RWPE1 (cell line): ENCODE measurements around the gene GRB10.

Experiments used
- CTCF ChIA-PET: fragments of 350-600 bp; sonication (Branson Sonifier 250); formaldehyde crosslinking; extraction: SDS; loops from one replicate; lab custom pipeline; 2021; lab: Yijun Ruan, JAX
- POLR2A ChIA-PET: fragments of 400-600 bp; formaldehyde crosslinking; extraction: SDS; loops from one replicate; lab custom pipeline; 2020; ENCODE audit warnings: antibody characterized with exemption; ENCODE audit not compliant: low non-redundant PET; lab: Yijun Ruan, JAX
- DNase-seq: peaks from one replicate; pipeline ENCODE4 v3.0.0; 2012; ENCODE audit warnings: low spot score
- H3K27ac ChIP-seq: fragments of 450-650 bp; 2 replicates; pipeline ENCODE4 v1.5.1; 2017
- TF ChIP-seq, protein P1 (sequence below): fragments of 450-650 bp; conservative IDR thresholded peaks from 2 replicates; pipeline ENCODE4 v1.5.1; 2017; ENCODE audit warnings: low read depth, mild to moderate bottlenecking

Gene GRB10

DNA sequence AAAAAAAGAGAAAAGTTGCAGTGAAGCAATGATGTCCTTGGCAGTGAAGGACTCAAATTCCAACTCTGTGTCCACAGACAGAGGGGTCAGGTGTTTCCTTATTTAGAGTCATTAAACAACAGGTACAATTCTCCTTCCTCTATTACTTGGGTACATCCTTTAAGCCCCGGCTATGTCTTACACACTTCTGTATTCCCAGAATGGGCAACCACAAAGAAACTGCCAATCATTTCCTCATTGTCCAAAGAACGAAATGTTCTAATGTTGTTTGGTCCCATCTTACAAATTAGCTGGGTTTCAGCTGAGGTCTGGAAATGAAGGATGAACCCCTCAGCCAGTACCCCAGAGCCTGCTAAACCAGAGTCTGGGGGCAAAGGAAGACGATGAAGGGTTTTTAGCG lies 59.5 kb downstream of the GRB10 start:
- TF ChIP-seq, protein P1, sequence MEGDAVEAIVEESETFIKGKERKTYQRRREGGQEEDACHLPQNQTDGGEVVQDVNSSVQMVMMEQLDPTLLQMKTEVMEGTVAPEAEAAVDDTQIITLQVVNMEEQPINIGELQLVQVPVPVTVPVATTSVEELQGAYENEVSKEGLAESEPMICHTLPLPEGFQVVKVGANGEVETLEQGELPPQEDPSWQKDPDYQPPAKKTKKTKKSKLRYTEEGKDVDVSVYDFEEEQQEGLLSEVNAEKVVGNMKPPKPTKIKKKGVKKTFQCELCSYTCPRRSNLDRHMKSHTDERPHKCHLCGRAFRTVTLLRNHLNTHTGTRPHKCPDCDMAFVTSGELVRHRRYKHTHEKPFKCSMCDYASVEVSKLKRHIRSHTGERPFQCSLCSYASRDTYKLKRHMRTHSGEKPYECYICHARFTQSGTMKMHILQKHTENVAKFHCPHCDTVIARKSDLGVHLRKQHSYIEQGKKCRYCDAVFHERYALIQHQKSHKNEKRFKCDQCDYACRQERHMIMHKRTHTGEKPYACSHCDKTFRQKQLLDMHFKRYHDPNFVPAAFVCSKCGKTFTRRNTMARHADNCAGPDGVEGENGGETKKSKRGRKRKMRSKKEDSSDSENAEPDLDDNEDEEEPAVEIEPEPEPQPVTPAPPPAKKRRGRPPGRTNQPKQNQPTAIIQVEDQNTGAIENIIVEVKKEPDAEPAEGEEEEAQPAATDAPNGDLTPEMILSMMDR = no peak
- CTCF ChIA-PET = no interaction called here

DNA sequence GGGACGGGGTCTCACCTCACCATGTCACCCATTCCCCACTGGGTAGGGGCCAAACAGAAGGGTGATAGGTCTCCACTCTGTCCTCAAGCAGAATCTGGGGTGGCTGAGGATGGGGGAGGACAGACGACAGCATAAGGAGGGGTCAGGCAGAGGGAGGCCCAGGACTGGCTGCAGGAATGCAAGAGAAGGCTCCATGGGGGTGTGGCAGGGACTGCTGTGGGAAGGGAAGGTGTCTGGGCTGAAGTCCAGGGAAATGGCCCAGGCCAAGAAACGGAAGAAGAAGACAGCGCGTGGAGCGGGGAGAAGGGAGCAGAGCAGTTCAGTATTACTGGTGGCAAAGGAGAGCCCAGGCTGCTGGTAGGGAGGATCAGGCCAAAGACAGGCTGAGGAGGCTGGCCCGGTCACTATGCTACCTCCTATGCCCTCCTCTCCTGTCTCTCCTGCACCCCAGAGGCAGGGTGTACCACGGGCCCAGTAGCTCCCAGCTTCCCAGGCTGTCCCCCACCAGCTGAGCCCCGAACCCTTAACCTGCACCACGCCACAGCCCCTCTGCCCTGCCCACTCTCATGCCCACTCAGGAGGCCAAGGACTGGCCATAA lies 60.9 kb downstream of the GRB10 start:
- no peak for DNase-seq
- TF ChIP-seq, protein P1 = no peak
- peak overlapping the region; percentile 1; the same call in 1 of the 2 replicates for H3K27ac ChIP-seq
- CTCF ChIA-PET = no interaction called here
- POLR2A ChIA-PET = no interaction called here

More for the DNA sequence above, 59.5 kb downstream of the GRB10 start:
- no peak for DNase-seq
- H3K27ac ChIP-seq = no peak overlapping the region
- POLR2A ChIA-PET = no interaction called here

DNA sequence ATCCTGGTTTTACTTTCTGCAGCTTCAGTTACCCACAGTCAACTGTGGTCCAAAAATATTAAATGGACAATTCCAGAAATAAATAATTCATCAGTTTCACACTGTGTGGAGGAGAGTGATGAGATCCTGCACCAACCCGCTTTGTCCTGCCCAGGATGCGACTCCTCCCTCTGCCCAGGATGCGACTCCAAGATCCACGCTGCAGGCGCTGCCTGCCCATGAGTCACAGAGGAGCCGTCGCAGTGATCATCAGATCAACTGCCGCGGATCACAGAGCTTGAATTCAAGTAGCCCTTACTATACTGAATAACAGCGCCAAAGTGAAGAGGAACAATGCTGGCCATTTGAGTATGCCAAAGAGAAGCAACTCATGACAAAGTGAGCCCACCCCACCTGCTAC lies 61.5 kb downstream of the GRB10 start:
- ChIA-PET CTCF (interaction anchor here (0.6 kb wide), 1 partner anchor 11 kb away, joined by 3 read pairs; no protein-coding TSS in a partner anchor), POLR2A (no interaction called here)
- TF ChIP-seq, protein P1 = no peak
- H3K27ac ChIP-seq = peak overlapping the region; percentile 1; the same call in 1 of the 2 replicates
- DNase-seq = peak; percentile 56

DNA sequence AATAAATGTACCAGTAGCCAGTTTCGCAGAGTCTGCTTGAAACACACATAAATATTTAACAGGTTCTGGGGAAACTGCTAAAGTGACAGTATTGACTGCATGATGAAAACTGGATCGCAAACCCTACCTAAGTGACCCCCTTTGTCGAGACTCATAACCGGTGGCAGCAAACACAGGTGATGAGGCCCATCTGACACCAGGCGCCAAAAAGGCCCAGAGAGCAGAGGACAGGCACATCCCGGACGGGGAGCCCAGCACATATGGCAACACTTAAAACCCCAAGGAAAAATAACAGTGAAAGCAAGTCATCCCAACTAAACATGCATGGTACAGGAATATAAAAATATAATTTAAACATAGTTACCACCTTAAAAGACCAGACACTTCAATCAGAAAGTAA lies 62.4 kb downstream of the GRB10 start:
- no peak overlapping the region for H3K27ac ChIP-seq
- DNase-seq = no peak
- TF ChIP-seq, protein P1 = no peak
- CTCF ChIA-PET = interaction anchor here (0.6 kb wide), 1 partner anchor 442 kb away, joined by 3 read pairs; no protein-coding TSS in a partner anchor
- POLR2A ChIA-PET = no interaction called here

DNA sequence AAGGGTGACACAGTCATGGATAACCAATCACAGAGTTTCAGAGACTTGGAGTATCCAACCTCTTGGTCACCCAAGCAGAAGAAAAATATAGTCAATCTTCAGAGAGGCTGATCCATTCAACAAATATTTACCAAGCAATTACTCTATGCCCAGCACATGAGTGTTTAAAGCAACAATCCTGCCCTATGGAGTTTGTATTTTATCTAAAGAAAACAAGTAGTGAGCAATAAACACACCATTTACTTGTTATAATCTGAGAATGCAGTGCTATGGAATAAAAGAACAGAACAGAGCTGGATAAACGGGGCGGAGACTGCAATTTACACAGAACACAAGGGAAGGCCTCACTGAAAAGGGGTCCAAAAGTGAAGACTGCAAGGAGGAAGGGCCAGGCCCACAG lies 63.8 kb downstream of the GRB10 start:
- TF ChIP-seq, protein P1 = no peak
- ChIA-PET CTCF (no interaction called here), POLR2A (no interaction called here)
- H3K27ac ChIP-seq = no peak overlapping the region
- no peak for DNase-seq

DNA sequence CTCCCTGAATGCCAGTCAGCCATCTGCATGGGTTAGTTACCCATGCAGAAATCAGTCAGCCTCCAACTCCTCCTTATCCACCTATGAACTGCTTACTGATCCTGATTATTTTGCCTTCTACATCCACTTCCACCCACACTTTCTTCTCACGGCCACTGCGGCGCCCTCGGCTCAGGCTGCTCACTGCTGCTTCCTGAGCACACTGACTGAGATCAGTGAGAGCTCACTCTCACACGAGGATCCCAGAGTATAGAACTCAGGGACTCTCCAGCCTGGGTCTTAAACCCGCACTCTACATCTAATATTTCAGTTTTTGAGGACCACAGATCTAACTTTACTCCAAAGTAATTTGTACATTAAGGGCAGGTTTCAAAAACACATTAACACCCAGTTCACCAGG lies 64.4 kb downstream of the GRB10 start:
- POLR2A ChIA-PET = no interaction called here

More for the DNA sequence above, 64.4 kb downstream of the GRB10 start:
- no peak for DNase-seq
- CTCF ChIA-PET = no interaction called here
- no peak overlapping the region for H3K27ac ChIP-seq
- TF ChIP-seq, protein P1 = no peak
